Activated B cell treated with CpG ODN at 0.5 μM for 24 hours (primary cell): ENCODE measurements around the gene SHC4. TPM values are rescaled to one million over a fixed set of nuclear protein-coding genes. Genes with fewer than 3 reads are reported as not detected.
A peak's percentile ranks its signal among the peaks of the same experiment; 100 is the strongest.

ENCODE experiments used
- ATAC-seq: fragments of 200-7000 bp; cut with Tn5 transposase; one replicate; pipeline ENCODE4 v1.10.0; 2021; ENCODE audit warnings: low read depth, mild to moderate bottlenecking, moderate library complexity
- CTCF ChIA-PET: fragments of 350-600 bp; sonication (Branson Sonifier 250); formaldehyde crosslinking; loops from one replicate; lab custom pipeline; 2021; ENCODE audit warnings: antibody characterized with exemption; lab: Charles Lee
- POLR2A ChIA-PET: fragments of 350-600 bp; sonication (Branson Sonifier 250); formaldehyde crosslinking; loops from one replicate; lab custom pipeline; 2021; ENCODE audit warnings: antibody characterized with exemption; lab: Charles Lee
- DNase-seq: peaks from one replicate; pipeline ENCODE4 v3.0.0; 2022
- H3K27ac Mint-ChIP-seq: one replicate; pipeline ENCODE4 v1.8.0; 2020; ENCODE audit warnings: mixed read lengths
- H3K27me3 Mint-ChIP-seq: one replicate; pipeline ENCODE4 v1.8.0; 2021; ENCODE audit warnings: mixed read lengths
- H3K36me3 Mint-ChIP-seq: one replicate; pipeline ENCODE4 v1.8.0; 2021; ENCODE audit warnings: low read depth, mixed read lengths
- H3K4me1 Mint-ChIP-seq: one replicate; pipeline ENCODE4 v1.8.0; 2021; ENCODE audit warnings: mixed read lengths
- H3K4me3 Mint-ChIP-seq: one replicate; pipeline ENCODE4 v1.8.0; 2020; ENCODE audit warnings: mild to moderate bottlenecking, mixed read lengths
- H3K9me3 Mint-ChIP-seq: one replicate; pipeline ENCODE4 v1.8.0; 2020; ENCODE audit warnings: mixed read lengths
- intact Hi-C: fragments of 100-400 bp; cut with micrococcal nuclease; formaldehyde crosslinking; loops from one replicate; pipeline ENCODE4 v1.15.1; 2024
- total RNA-seq: library from RNA; stranded (reverse); gene quantifications from 2 replicates; pipeline ENCODE4 v1.2.3, GENCODE V29; 2022
- TF ChIP-seq, protein P1 (sequence below): fragments of 200-600 bp; IDR thresholded peaks from one replicate; pipeline ENCODE4 v1.8.0; 2022; ENCODE audit warnings: antibody characterized with exemption, mild to moderate bottlenecking

The SHC4 gene
- total RNA-seq, 1 donor from 2014 or later: not detected

GRCh38 chr15:48962662-48963523, 826 bp downstream of the SHC4 start:
- Mint-ChIP-seq H3K27me3 (peaks cover 42% of the 10 kb centered on the region), H3K4me1 (peaks cover 22% of the 10 kb centered on the region), H3K27ac (no peak overlapping the region), H3K9me3 (no peaks in the 10 kb centered on the region), H3K4me3 (peak overlapping the region; percentile 79), H3K36me3 (no peaks in the 10 kb centered on the region)
- TF ChIP-seq, protein P1, sequence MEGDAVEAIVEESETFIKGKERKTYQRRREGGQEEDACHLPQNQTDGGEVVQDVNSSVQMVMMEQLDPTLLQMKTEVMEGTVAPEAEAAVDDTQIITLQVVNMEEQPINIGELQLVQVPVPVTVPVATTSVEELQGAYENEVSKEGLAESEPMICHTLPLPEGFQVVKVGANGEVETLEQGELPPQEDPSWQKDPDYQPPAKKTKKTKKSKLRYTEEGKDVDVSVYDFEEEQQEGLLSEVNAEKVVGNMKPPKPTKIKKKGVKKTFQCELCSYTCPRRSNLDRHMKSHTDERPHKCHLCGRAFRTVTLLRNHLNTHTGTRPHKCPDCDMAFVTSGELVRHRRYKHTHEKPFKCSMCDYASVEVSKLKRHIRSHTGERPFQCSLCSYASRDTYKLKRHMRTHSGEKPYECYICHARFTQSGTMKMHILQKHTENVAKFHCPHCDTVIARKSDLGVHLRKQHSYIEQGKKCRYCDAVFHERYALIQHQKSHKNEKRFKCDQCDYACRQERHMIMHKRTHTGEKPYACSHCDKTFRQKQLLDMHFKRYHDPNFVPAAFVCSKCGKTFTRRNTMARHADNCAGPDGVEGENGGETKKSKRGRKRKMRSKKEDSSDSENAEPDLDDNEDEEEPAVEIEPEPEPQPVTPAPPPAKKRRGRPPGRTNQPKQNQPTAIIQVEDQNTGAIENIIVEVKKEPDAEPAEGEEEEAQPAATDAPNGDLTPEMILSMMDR: no peak
- intact Hi-C loops: no loop called here
- DNase-seq (no peak), ATAC-seq (peak; percentile 31)
- ChIA-PET CTCF (interaction anchor here (1.5 to 1.7 kb wide), 2 partner anchors 9 to 12 kb away, joined by 3 to 14 read pairs; no protein-coding TSS in a partner anchor), POLR2A (no interaction called here)

DNA sequence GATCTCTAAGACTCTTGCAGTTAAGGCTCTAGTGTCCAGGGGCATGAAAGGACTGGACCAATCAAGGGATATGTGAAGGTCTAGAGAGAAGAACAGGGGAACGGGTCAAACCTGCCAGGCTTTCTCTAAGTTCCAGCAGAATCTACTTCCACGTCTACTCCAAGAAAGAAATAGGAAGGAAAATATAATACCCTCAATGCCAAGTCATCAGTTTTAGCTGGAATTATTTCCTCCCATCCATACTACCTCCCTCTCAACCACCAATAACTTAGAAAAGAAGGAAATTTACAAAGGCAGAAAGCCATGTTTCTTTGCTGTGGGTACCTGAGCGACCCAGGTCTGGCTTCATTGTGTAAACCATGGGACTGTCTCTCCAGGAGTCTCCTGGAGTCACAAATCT, 7.8 kb downstream of the SHC4 start:
- POLR2A ChIA-PET: no interaction called here
- Mint-ChIP-seq H3K4me1 (no peaks in the 10 kb centered on the region), H3K27me3 (peaks cover 23% of the 10 kb centered on the region), H3K36me3 (no peaks in the 10 kb centered on the region), H3K4me3 (no peak overlapping the region), H3K27ac (no peak overlapping the region), H3K9me3 (peaks cover 4% of the 10 kb centered on the region)
- ATAC-seq (no peak), DNase-seq (no peak)
- intact Hi-C loops: no loop called here
- TF ChIP-seq, protein P1: no peak
- CTCF ChIA-PET: no interaction called here

DNA sequence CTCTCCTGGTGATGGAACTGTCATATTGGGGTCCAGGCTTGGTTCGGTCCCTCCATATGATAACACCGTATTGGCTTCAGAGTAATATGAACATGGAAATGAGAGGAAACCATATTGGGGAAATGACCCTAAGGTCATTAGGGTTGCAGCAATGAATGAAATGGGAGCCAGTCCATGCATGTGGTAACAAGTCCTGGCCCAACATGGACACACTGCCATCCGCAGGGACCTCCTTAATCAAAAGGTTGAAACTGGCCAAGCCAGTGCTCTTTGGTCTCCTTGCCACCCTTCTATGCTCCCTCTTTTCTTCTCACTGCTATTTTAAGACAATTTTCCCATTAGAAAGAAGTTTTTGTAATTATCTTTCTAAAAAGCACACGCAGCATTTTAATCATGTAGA, 8.3 kb downstream of the SHC4 start:
- H3K4me1 Mint-ChIP-seq: no peaks in the 10 kb centered on the region
- ATAC-seq (no peak), DNase-seq (no peak)
- TF ChIP-seq, protein P1: no peak
- no peaks in the 10 kb centered on the region for H3K36me3 Mint-ChIP-seq
- CTCF ChIA-PET: no interaction called here
- H3K4me3 Mint-ChIP-seq: no peak overlapping the region
- intact Hi-C loops: no loop called here
- H3K27ac Mint-ChIP-seq: no peak overlapping the region
- H3K27me3 Mint-ChIP-seq: peaks cover 23% of the 10 kb centered on the region
- POLR2A ChIA-PET: no interaction called here
- H3K9me3 Mint-ChIP-seq: peaks cover 4% of the 10 kb centered on the region

DNA sequence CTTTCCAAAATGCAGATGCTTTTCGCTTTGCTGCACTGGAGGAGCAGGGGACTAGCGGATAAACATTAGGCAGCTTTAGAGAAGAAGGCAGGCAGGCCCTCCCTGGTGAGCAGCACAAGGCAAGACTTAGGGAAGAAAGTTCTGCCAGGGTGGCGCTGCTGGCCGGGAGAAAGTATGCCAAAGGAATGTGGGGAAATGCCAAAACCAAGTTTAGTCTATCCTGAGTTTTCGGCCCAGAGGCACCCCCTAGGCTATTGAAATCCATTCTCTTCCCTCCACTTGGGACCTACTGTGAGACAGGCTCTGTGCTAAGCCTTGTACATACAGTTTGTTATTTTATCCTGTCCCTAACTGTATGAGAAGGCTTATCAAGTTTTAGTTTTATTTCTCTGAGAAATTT, 9.2 kb downstream of the SHC4 start:
- Mint-ChIP-seq H3K27me3 (peaks cover 20% of the 10 kb centered on the region), H3K36me3 (no peaks in the 10 kb centered on the region), H3K4me3 (no peak overlapping the region), H3K4me1 (no peaks in the 10 kb centered on the region), H3K27ac (no peak overlapping the region), H3K9me3 (peaks cover 4% of the 10 kb centered on the region)
- intact Hi-C loops: no loop called here
- POLR2A ChIA-PET: no interaction called here
- ATAC-seq (no peak), DNase-seq (no peak)
- TF ChIP-seq, protein P1: no peak
- CTCF ChIA-PET: no interaction called here

- peaks cover 22% of the 10 kb centered on the region for H3K27me3 Mint-ChIP-seq
- H3K36me3 Mint-ChIP-seq: no peaks in the 10 kb centered on the region
- TF ChIP-seq, protein P1: no peak
- ChIA-PET POLR2A (no interaction called here), CTCF (no interaction called here)
- H3K4me1 Mint-ChIP-seq: no peaks in the 10 kb centered on the region
- no peak overlapping the region for H3K4me3 Mint-ChIP-seq
- intact Hi-C loops: no loop called here
- ATAC-seq (no peak), DNase-seq (no peak)
- H3K9me3 Mint-ChIP-seq: no peaks in the 10 kb centered on the region
- H3K27ac Mint-ChIP-seq: no peak overlapping the region
Observed at GRCh38 chr15:48946840-48947187, 16.9 kb downstream of the SHC4 start.
